GM18907 (cell line): Measurements from ENCODE around the gene HMGB4.

Experiments
- ATAC-seq: cut with Tn5 transposase; IDR thresholded peaks from one replicate; pipeline ENCODE4 v1.9.1; 2021; ENCODE audit warnings: mild to moderate bottlenecking, moderate library complexity; ENCODE audit not compliant: unreplicated experiment

Gene HMGB4

GRCh38 chr1:33863779-33864178 is at the start of gene HMGB4:
HMGB4 (plus strand) TSS chr1:33864079; CDS start chr1:33864192, 113 bp downstream.
- ATAC-seq, result no peak

GRCh38 chr1:33814166-33814565 is 49.7 kb upstream of the HMGB4 start:
- ATAC-seq, result no peak

GRCh38 chr1:33815061-33815460 is 48.8 kb upstream of the HMGB4 start:
- ATAC-seq, result no peak

- no peak for ATAC-seq
Measured at GRCh38 chr1:33818071-33818470, 45.8 kb upstream of the HMGB4 start.

GRCh38 chr1:33819290-33819912 is 44.5 kb upstream of the HMGB4 start:
- no peak for ATAC-seq

GRCh38 chr1:33819913-33820311 is 44.0 kb upstream of the HMGB4 start:
- ATAC-seq, result no peak

GRCh38 chr1:33820804-33821203 is 43.1 kb upstream of the HMGB4 start:
- no peak for ATAC-seq

- no peak for ATAC-seq
Measured at GRCh38 chr1:33821291-33821690, 42.6 kb upstream of the HMGB4 start.

GRCh38 chr1:33822396-33822795 is 41.5 kb upstream of the HMGB4 start:
- no peak for ATAC-seq

GRCh38 chr1:33823401-33823800 is 40.5 kb upstream of the HMGB4 start:
- no peak for ATAC-seq

- no peak for ATAC-seq
Measured at GRCh38 chr1:33823830-33824229, 40.0 kb upstream of the HMGB4 start.

GRCh38 chr1:33824321-33824720 is 39.6 kb upstream of the HMGB4 start:
- ATAC-seq, result no peak

- ATAC-seq, result no peak
Measured at GRCh38 chr1:33824971-33825370, 38.9 kb upstream of the HMGB4 start.

GRCh38 chr1:33825506-33825905 is 38.4 kb upstream of the HMGB4 start:
- ATAC-seq, result no peak

- no peak for ATAC-seq
Measured at GRCh38 chr1:33826311-33826710, 37.6 kb upstream of the HMGB4 start.

- ATAC-seq, result no peak
Measured at GRCh38 chr1:33826711-33827110, 37.2 kb upstream of the HMGB4 start.

- ATAC-seq, result no peak
Measured at GRCh38 chr1:33828059-33828458, 35.8 kb upstream of the HMGB4 start.

- no peak for ATAC-seq
Measured at GRCh38 chr1:33828654-33829053, 35.2 kb upstream of the HMGB4 start.

GRCh38 chr1:33836911-33837310 is 27.0 kb upstream of the HMGB4 start:
- no peak for ATAC-seq

- ATAC-seq, result no peak
Measured at GRCh38 chr1:33837635-33838034, 26.2 kb upstream of the HMGB4 start.

GRCh38 chr1:33841494-33841893 is 22.4 kb upstream of the HMGB4 start:
- no peak for ATAC-seq

GRCh38 chr1:33842348-33842747 is 21.5 kb upstream of the HMGB4 start:
- ATAC-seq, result no peak

GRCh38 chr1:33844166-33844565 is 19.7 kb upstream of the HMGB4 start:
- ATAC-seq, result no peak
